HepG2 (cell line): ENCODE measurements around the gene WIZ. TPM values are rescaled to one million over a fixed set of nuclear protein-coding genes. Genes with fewer than 3 reads are reported as not detected.

Source experiments
- ATAC-seq: fragments of 200-7000 bp; cut with Tn5 transposase; 3 replicates; pipeline ENCODE4 v1.9.1; 2020; ENCODE audit warnings: mild to moderate bottlenecking, moderate library complexity
- BruUV-seq: library from RNA; stranded (reverse); fragments of 400-500 nt; replicated peaks from 2 replicates; lab custom pipeline; 2021; lab: Mats Ljungman, UMichigan
- CTCF ChIA-PET: fragments of 300-600 bp; formaldehyde crosslinking; extraction: SDS; loops from one replicate; lab custom pipeline; 2021; ENCODE audit warnings: low total read pairs, inconsistent platforms, low intra/inter-chr PET ratio; lab: Yijun Ruan, JAX
- POLR2A ChIA-PET: fragments of 350-600 bp; sonication (Branson Sonifier 250); formaldehyde crosslinking; loops from one replicate; lab custom pipeline; 2020; ENCODE audit warnings: antibody characterized with exemption, inconsistent platforms; lab: Yijun Ruan, JAX
- DNase-seq: peaks from one replicate; pipeline ENCODE4 v3.0.0-alpha.2; 2015; ENCODE audit warnings: low spot score
- FAIRE-seq: peaks from 3 replicates; lab custom pipeline; 2011; peaks lifted over from hg19 to GRCh38; lab: Jason Lieb, UNC
- H2AFZ ChIP-seq: one replicate; pipeline ENCODE4 v1.6.1; 2011; ENCODE audit warnings: low read length, inconsistent platforms
- H3K27ac ChIP-seq: fragments of 300-600 bp; 3 replicates; pipeline ENCODE4 v1.8.0; 2011; ENCODE audit warnings: mixed run types, mild to moderate bottlenecking, mixed read lengths, low read length, inconsistent platforms; ENCODE audit not compliant: insufficient read depth; ENCODE audit errors: extremely low read length
- H3K27me3 ChIP-seq, 2 experiments: fragments of 200-600 bp in 1 of 2; 2 replicates in 1 of 2; 3 replicates in 1 of 2; pipeline versions ENCODE4 v1.6.0 to v1.8.0; 2011; ENCODE audit warnings: low read length in 2 of 2, mild to moderate bottlenecking in 2 of 2, moderate library complexity in 2 of 2, inconsistent platforms in 1 of 2; ENCODE audit not compliant: insufficient read depth in 2 of 2, control insufficient read depth in 1 of 2
- H3K36me3 ChIP-seq, 2 experiments: fragments of 200-600 bp in 1 of 2; replicated peaks in 1 of 2; 2 replicates in 1 of 2; 3 replicates in 1 of 2; pipeline versions ENCODE4 v1.5.1 to v1.8.0; 2011; ENCODE audit warnings: low read length in 2 of 2, inconsistent platforms in 1 of 2; ENCODE audit not compliant: insufficient read depth in 2 of 2, control insufficient read depth in 1 of 2
- H3K4me1 ChIP-seq: 2 replicates; pipeline ENCODE4 v1.5.1; 2012; ENCODE audit warnings: low read length, inconsistent platforms; ENCODE audit not compliant: insufficient read depth
- H3K4me2 ChIP-seq: 2 replicates; pipeline ENCODE4 v1.6.0; 2011; ENCODE audit warnings: low read depth, low read length, inconsistent platforms
- H3K4me3 ChIP-seq, 3 experiments: fragments of 200-600 bp in 1 of 3; sonication (generic), shearing (Covaris generic) in 1 of 3; replicated peaks in 1 of 3; 2 replicates each; pipeline ENCODE4 v1.5.1; 2011 to 2016; ENCODE audit warnings: low read length in 3 of 3, inconsistent platforms in 2 of 3, low read depth in 2 of 3, mild to moderate bottlenecking in 2 of 3, control low read depth in 1 of 3, mixed read lengths in 1 of 3; ENCODE audit not compliant: insufficient read depth in 1 of 3
- H3K79me2 ChIP-seq: one replicate; pipeline ENCODE4 v1.6.1; 2011; ENCODE audit warnings: low read length, inconsistent platforms; ENCODE audit not compliant: insufficient read depth
- H3K9ac ChIP-seq: 2 replicates; pipeline ENCODE4 v1.6.0; 2011; ENCODE audit warnings: mild to moderate bottlenecking, low read depth, low read length, inconsistent platforms; ENCODE audit not compliant: insufficient read depth
- H3K9me3 ChIP-seq: 2 replicates; pipeline ENCODE4 v1.5.1; 2012; ENCODE audit warnings: mild to moderate bottlenecking, low read length
- H4K20me1 ChIP-seq: 2 replicates; pipeline ENCODE4 v1.6.0; 2011; ENCODE audit warnings: inconsistent platforms, mild to moderate bottlenecking, low read length, moderate library complexity; ENCODE audit not compliant: insufficient read depth
- ELF4 ChIP-seq: sonication (generic); formaldehyde crosslinking; IDR thresholded peaks from 2 replicates; pipeline ENCODE4 v1.5.0; 2020; ENCODE audit warnings: missing genetic modification reagents, mild to moderate bottlenecking, moderate library complexity, borderline replicate concordance
- FOXJ3 ChIP-seq: sonication (generic); formaldehyde crosslinking; IDR thresholded peaks from 2 replicates; pipeline ENCODE4 v1.4.0; 2020; ENCODE audit warnings: missing genetic modification reagents, mild to moderate bottlenecking, borderline replicate concordance
- HNRNPUL1 ChIP-seq: fragments of 200-400 bp; formaldehyde crosslinking; IDR thresholded peaks from 2 replicates; pipeline ENCODE4 v1.6.1; 2017; ENCODE audit warnings: low read depth, mild to moderate bottlenecking, low read length, moderate library complexity
- MTA3 ChIP-seq: sonication (generic); formaldehyde crosslinking; IDR thresholded peaks from 2 replicates; pipeline ENCODE4 v1.4.0; 2020; ENCODE audit warnings: missing genetic modification reagents
- PBX3 ChIP-seq: sonication (generic); formaldehyde crosslinking; IDR thresholded peaks from 2 replicates; pipeline ENCODE4 v1.8.1; 2023; ENCODE audit warnings: missing genetic modification reagents, inconsistent platforms, borderline replicate concordance
- RNF2 ChIP-seq: fragments of 450-650 bp; conservative IDR thresholded peaks from 2 replicates; pipeline ENCODE4 v1.6.1; 2016; ENCODE audit warnings: low read depth
- SAP130 ChIP-seq: IDR thresholded peaks from 2 replicates; pipeline ENCODE4 v1.6.1; 2016; ENCODE audit warnings: low read depth
- SYNCRIP ChIP-seq: fragments of 200-400 bp; formaldehyde crosslinking; IDR thresholded peaks from 2 replicates; pipeline ENCODE4 v1.6.1; 2018; ENCODE audit warnings: mild to moderate bottlenecking, low read depth, low read length; ENCODE audit not compliant: insufficient read depth
- XBP1 ChIP-seq: sonication (generic); formaldehyde crosslinking; IDR thresholded peaks from 2 replicates; pipeline ENCODE4 v1.5.0; 2020; ENCODE audit warnings: missing genetic modification reagents
- YY1 ChIP-seq: IDR thresholded peaks from 2 replicates; pipeline ENCODE4 v1.6.1; 2011; ENCODE audit warnings: low read length, low read depth, moderate library complexity, mild to moderate bottlenecking; ENCODE audit not compliant: insufficient read depth, insufficient replicate concordance
- ZFP90 ChIP-seq: sonication (generic); formaldehyde crosslinking; IDR thresholded peaks from 2 replicates; pipeline ENCODE4 v1.8.0; 2022; ENCODE audit warnings: missing genetic modification reagents, mild to moderate bottlenecking, inconsistent platforms, borderline replicate concordance
- ZNF672 ChIP-seq: sonication (generic); formaldehyde crosslinking; IDR thresholded peaks from 2 replicates; pipeline ENCODE4 v1.8.1; 2022; ENCODE audit warnings: missing genetic modification reagents
- ZNF766 ChIP-seq: sonication (generic); formaldehyde crosslinking; IDR thresholded peaks from 2 replicates; pipeline ENCODE4 v1.5.0; 2020; ENCODE audit warnings: missing genetic modification reagents, borderline replicate concordance
- ZNF772 ChIP-seq: sonication (generic); formaldehyde crosslinking; IDR thresholded peaks from 2 replicates; pipeline ENCODE4 v1.5.0; 2020; ENCODE audit warnings: mild to moderate bottlenecking, missing genetic modification reagents
- ZSCAN31 ChIP-seq: sonication (generic); formaldehyde crosslinking; IDR thresholded peaks from 2 replicates; pipeline ENCODE4 v1.5.0; 2020; ENCODE audit warnings: low read depth, mild to moderate bottlenecking, missing genetic modification reagents
- WGBS: methylation state at CpG from one replicate; pipeline ENCODE4 v1.1.6; 2017; ENCODE audit warnings: low lambda C conversion rate; 5-methylcytosine and 5-hydroxymethylcytosine counted together
- in situ Hi-C: cut with HindIII; loops from 2 replicates; pipeline ENCODE4 v1.10.0; 2017; ENCODE audit warnings: low pct_unique_long_range_greater_than_20kb; ENCODE audit not compliant: extremely low pct_ligation_motif_present
- intact Hi-C: fragments of 100-400 bp; cut with micrococcal nuclease; formaldehyde crosslinking; loops from one replicate; pipeline ENCODE4 v1.10.0; 2022; ENCODE audit not compliant: unreplicated experiment
- polyA plus RNA-seq, 8 experiments: library from polyadenylated mRNA; depleted of rRNA in 3 of 8; stranded (reverse) in 7 of 8; unstranded in 1 of 8; fragments of >200 nt; fragmentation: Illumina TruSeq in 4 of 8; extraction: Trizol in 4 of 8; gene quantifications; 2 replicates each; pipeline versions ENCODE4 v1.2.1 to v1.2.3, GENCODE V29; 2011 to 2016; ENCODE audit warnings: low read depth in 4 of 8, missing spikeins in 1 of 8, mixed read lengths in 1 of 8; ENCODE audit not compliant: insufficient read depth in 1 of 8
- total RNA-seq, 5 experiments: library from RNA; depleted of rRNA; stranded (reverse); fragments of >200 nt; fragmentation: Illumina TruSeq; extraction: Trizol; gene quantifications; 2 replicates each; pipeline ENCODE4 v1.2.3, GENCODE V29; 2016; ENCODE audit warnings: low read depth in 1 of 5
- TF ChIP-seq, protein P1 (sequence below): sonication (generic); formaldehyde crosslinking; IDR thresholded peaks from 2 replicates; pipeline ENCODE4 v1.4.0; 2020; ENCODE audit warnings: missing genetic modification reagents

The WIZ gene
- total and polyA plus RNA-seq, 2 of the 13 experiments (the other 11 are each of a cell fraction or from before 2014, with no cell fraction given) = 4.7 to 4.8 TPM

DNA sequence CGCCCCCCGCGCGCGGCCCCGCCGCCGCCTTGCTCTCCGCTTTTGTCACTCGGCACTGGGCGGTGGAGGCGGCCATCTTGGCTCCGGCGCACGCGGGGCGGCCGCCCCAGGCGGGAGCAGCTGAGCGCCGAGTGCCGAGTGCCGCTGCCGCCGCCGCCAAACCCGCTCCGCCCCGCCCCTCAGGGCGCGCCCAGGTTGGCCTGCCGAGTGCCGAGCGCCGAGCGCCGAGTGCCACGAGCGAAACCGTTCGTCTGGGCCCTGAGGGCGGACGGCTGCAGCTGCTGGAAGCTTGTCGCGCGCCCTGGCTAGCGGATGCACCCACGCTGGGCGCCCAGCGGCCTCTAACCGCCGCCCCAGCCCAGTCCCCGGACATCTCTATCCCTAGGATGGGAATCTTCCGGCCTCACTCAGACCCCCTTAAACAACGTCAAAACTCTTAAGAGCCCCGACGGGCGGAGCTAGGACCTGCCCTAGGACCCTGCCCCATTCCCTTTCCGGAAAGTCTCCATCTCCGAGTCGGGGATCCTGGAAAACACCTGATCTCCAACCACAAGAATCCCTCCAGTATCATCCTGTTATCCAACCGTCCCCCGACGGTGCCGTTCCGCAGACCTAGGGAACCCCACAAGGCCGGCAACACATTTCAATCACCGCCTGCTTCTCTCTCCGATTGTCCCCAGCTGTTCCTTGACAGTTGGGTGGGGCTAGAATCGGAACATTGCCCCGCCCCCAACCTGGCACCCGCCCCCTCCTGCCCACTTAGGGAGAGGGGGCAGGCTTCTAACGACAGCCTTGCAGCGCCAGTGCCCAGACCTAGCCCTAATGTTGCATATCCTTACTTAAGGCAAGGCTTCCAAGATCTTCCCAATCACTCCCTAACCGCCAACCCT lies 16.9 kb downstream of the WIZ start (continued):
- TF ChIP-seq MTA3 (CRISPR knock-in tag) (no peak), HNRNPUL1 (no peak), RNF2 (no peak), ZSCAN31 (no peak; the same call in 1 of the 2 replicates), PBX3 (CRISPR knock-in tag) (no peak), ZNF672 (no peak), XBP1 (CRISPR knock-in tag) (no peak)

DNA sequence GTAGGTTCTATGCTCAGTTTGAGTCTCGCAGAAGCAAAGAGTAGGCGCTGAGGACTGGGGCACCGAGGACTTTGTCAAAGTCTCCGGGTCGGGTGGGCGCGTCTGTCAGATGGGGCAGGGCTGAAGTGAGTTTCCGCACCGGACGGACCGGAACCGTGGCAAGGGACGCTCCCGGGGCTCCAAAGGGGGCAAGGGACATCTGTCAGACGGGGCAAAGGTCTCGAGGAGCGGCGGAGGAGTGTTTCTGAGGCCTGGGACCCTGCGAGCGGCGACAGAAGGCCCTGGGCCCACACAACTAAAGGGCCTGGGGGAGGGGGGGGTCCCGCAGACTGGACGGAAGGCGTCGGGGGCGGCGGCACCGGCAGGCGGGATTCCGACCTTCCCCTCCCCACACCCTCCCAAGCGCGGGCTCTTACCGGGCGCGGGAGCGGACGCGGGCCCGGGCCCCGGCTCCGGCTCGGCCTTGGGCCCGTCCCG lies 17.7 kb downstream of the WIZ start:
- no TSS peak for BruUV-seq
- Histone ChIP-seq H3K4me1 (peaks cover 30% of the 10 kb centered on the region), H3K79me2 (peaks cover 24% of the 10 kb centered on the region), H3K27me3 (no peaks in the 10 kb centered on the region; a peak in 2 of 5 replicates), H4K20me1 (no peaks in the 10 kb centered on the region), H2AFZ (no peak overlapping the region), H3K9me3 (no peaks in the 10 kb centered on the region), H3K36me3 (peaks cover 10 to 12% of the 10 kb centered on the region in 2 experiments; a peak in 3 of 5 replicates), H3K4me2 (peak overlapping the region; percentile 77), H3K4me3 (peak overlapping the region; percentile 85 to 95 (median 94)), H3K9ac (peak overlapping the region; percentile 93), H3K27ac (peak overlapping the region; percentile 67)
- DNase-seq = no peak
- POLR2A ChIA-PET = interaction anchor here (1.4 to 2.4 kb wide), 5 partner anchors 13 to 119 kb away, joined by 3 to 34 read pairs (median 7); partner anchors contain the start of genes AKAP8 and AKAP8L
- in situ Hi-C loops = no loop called here
- intact Hi-C loops = loop anchor here (5.0 kb wide), 1 partner anchor 125 kb away; no protein-coding TSS in a partner anchor
- WGBS = 0% methylated on average over 2 of the region's 44 CpGs
- CTCF ChIA-PET = no interaction called here
- FAIRE-seq = no peak
- ATAC-seq = peak; percentile 16; the same call in 2 of the 3 replicates
- TF ChIP-seq ZNF766 (CRISPR knock-in tag) = no peak
- 0 out of 2 replicates have a peak, but pooled peaks have one; percentile 40 for TF ChIP-seq ZNF772
- TF ChIP-seq ZFP90 (CRISPR knock-in tag) = 0 out of 2 replicates have a peak, but pooled peaks have one; percentile 34
- TF ChIP-seq YY1 = peak; percentile 20
- TF ChIP-seq, protein P1, sequence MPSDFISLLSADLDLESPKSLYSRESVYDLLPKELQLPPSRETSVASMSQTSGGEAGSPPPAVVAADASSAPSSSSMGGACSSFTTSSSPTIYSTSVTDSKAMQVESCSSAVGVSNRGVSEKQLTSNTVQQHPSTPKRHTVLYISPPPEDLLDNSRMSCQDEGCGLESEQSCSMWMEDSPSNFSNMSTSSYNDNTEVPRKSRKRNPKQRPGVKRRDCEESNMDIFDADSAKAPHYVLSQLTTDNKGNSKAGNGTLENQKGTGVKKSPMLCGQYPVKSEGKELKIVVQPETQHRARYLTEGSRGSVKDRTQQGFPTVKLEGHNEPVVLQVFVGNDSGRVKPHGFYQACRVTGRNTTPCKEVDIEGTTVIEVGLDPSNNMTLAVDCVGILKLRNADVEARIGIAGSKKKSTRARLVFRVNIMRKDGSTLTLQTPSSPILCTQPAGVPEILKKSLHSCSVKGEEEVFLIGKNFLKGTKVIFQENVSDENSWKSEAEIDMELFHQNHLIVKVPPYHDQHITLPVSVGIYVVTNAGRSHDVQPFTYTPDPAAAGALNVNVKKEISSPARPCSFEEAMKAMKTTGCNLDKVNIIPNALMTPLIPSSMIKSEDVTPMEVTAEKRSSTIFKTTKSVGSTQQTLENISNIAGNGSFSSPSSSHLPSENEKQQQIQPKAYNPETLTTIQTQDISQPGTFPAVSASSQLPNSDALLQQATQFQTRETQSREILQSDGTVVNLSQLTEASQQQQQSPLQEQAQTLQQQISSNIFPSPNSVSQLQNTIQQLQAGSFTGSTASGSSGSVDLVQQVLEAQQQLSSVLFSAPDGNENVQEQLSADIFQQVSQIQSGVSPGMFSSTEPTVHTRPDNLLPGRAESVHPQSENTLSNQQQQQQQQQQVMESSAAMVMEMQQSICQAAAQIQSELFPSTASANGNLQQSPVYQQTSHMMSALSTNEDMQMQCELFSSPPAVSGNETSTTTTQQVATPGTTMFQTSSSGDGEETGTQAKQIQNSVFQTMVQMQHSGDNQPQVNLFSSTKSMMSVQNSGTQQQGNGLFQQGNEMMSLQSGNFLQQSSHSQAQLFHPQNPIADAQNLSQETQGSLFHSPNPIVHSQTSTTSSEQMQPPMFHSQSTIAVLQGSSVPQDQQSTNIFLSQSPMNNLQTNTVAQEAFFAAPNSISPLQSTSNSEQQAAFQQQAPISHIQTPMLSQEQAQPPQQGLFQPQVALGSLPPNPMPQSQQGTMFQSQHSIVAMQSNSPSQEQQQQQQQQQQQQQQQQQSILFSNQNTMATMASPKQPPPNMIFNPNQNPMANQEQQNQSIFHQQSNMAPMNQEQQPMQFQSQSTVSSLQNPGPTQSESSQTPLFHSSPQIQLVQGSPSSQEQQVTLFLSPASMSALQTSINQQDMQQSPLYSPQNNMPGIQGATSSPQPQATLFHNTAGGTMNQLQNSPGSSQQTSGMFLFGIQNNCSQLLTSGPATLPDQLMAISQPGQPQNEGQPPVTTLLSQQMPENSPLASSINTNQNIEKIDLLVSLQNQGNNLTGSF (CRISPR knock-in tag) = 0 out of 2 replicates have a peak, but pooled peaks have one; percentile 47
- TF ChIP-seq SYNCRIP = no peak
- no peak for TF ChIP-seq FOXJ3
- TF ChIP-seq ELF4 (CRISPR knock-in tag) = no peak
- peak; percentile 29; the same call in 1 of the 2 replicates for TF ChIP-seq SAP130 (CRISPR knock-in tag)
